ENCODE data around the gene CUL1.

The CUL1 gene

DNA sequence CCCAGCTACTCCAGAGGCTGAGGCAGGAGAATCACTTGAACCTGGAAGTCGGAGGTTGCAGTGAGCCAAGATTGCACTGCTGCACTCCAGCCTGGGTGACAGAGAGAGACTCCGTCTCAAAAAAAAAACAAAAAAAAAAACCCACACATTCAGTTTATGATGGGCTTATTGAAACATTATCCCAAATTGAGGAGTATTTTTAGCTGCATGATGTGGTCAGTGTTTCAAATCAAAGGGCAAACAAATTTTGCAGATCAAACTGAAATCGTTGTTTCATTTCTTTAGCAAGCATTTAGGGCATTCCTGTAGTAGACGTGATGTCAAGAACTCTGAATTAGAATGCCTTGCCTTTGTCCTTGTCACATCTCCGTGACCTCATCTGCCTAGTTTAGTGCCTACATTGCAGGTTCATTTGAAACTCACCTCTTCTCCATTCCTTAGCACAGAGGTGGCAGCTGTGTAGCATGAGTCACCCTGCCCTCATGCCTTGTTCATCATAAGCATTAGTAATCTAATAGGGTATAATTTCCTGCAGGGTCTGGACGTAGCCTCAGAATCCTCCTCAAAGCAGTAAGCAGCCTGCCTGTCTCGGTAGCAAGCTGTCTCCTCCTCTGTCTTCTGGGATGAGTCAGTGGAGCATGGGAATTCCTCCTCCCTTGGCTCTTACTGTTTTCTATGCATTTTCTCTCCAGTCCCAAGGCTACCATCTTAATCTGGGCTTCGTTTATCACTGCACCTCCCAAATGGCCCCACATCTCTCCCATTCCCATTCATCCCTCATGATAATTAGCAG, 73.8 kb downstream of the CUL1 start:
- peak; percentile 98 for DNase-seq

DNA sequence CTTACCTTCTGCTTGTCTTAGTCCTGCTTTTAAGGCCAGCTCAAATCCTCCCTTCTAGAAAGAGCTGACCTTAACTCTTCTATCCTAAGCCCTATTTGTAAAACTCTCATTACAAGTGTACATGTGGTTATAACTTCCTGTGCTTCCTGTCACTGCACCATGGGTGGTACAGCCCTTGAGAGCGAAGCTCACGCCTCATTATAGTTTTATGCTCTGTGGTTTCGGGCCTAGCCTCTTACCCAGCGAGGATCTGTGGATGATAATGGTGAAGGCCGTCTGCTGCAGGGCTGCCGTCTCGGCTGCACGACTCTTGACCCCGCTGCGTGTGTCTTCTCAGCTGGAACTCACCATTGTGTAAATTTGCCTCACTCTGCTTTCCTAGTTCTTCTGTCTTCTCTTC, 74.6 kb downstream of the CUL1 start:
- DNase-seq: peak; percentile 63

DNA sequence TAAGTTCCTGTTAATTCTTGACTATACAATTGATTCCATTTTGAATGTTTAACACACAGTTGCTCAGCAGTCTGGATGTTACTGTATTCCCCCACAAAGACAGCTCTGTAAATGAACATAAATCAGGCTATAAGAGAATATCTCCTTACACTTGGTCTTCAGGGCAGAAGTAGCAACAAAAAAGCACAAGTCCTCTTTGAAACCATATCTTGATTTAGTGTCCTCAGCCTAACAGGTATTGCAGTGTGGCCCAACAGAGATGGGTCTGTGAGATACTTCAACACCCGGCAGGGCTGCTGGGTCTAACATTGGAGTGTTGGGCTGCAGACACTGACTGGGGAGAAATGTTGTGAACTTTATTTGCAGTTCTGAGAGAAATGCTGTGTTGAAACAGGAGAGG, 75.8 kb downstream of the CUL1 start:
- no peak for DNase-seq

- DNase-seq: no peak
Observed at GRCh38 chr7:148782757-148783456, 84.2 kb downstream of the CUL1 start.

- no peak for DNase-seq
Observed at GRCh38 chr7:148783801-148784527, 85.3 kb downstream of the CUL1 start.

DNA sequence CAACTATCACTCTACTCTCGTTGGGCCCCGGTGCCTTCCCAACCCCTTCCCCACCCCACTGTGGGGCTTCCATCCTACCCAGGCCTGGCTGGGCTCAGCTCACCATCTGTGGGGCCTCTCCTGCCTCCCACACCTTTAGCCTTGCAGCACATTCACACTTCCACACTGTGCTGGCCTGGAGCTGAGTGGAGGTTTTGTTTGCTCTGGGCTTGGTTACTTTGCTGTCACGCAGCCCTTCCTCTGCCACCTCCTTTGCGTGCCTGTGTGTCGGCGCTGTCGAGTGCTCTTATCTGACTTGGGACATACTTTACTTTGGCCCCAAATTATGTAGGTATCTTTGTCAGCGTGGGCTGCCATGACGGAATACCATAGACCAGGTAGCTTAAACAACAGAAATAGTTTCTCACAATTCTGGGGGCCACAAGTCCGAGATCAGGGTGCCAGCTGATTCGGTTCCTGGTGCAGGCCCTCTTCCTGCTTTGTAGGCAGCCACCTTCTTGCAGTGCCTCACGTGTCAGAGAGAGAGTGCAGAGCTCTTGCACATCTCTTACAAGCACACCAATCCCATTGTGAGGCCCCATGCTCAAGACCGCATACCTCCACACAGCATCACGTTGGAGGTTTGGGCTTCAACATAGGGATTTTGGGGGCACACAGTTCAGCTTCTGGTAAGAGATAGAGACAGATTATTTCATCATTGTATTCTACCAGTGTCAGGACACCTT, 89.0 kb downstream of the CUL1 start:
- no peak for DNase-seq

DNA sequence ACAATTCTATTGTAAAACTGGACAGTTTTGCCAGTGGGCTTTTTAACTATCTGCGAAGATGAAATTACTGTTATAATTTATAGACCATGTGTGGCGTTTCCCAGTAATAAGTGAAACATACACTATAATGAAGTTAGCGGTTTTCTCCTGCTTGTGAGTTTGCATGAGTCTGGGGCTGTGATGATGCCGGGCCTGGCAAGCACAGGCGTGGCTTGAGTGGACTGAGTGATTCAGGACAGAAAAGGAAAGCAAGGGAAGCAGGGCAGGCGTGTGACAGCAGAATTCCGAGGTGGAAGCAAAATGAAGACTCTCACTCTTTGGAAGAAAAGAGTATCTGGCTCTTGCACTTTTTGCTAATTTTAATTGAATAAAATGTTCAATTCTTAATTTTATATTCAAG, 90.5 kb downstream of the CUL1 start:
- no peak for DNase-seq

- DNase-seq: no peak
Observed at GRCh38 chr7:148790131-148790726, 91.5 kb downstream of the CUL1 start.

GRCh38 chr7:148790850-148791249, 92.1 kb downstream of the CUL1 start:
- no peak for DNase-seq

GRCh38 chr7:148791546-148791945, 92.8 kb downstream of the CUL1 start:
- no peak for DNase-seq

- DNase-seq: no peak
Observed at GRCh38 chr7:148793590-148793989, 94.9 kb downstream of the CUL1 start.

DNA sequence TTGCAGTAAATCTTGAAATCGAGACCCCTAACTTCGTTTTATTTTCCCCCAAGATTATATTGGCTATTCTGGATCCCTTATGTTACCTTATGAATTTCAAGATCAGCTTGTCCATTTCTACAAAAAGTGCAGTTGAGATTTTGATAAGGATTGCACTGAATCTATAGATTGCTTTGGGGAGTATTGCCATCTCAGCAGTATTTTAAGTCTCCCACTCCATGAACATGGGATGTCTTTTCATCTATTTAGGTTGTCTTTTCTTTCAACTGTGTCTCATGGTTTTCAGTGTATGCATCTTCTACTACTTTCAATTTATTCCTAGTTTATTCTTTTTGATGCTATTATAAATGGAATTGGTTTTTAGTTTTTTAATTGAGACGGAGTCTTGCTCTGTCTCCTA, 95.8 kb downstream of the CUL1 start:
- DNase-seq: no peak

- no peak for DNase-seq
Observed at GRCh38 chr7:148796841-148797240, 98.1 kb downstream of the CUL1 start.

DNA sequence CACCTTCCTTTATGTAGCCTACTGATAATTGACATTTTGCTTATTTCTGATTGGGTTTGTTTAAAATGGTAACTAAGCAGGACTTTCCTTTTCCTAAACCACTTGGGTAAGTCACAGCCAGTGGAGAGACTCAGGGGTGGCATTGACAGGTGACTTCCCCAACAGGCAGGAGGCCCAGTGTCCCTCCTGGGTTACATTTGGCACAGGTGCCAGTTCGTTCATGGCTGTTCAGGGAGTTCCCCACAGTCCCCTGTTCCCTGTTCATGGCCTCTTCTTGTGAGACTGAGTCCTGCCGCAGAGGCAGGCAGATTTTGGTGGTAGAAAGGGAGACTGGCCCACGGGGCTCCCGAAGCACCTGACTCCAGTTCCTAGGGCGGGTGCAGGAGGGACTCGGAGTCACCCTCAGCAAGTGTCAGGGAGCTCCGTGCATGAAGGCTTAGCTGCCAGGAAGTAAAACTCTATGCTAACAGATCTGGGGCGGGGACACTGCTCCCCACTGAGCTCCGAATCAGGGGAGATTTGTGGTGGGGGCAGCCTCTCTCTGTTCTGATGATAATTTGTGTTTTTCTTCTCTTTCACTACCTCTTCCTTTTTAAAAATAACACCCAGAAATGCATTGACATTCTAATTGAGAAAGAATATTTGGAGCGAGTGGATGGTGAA, 101.3 kb downstream of the CUL1 start:
- no peak for DNase-seq

DNA sequence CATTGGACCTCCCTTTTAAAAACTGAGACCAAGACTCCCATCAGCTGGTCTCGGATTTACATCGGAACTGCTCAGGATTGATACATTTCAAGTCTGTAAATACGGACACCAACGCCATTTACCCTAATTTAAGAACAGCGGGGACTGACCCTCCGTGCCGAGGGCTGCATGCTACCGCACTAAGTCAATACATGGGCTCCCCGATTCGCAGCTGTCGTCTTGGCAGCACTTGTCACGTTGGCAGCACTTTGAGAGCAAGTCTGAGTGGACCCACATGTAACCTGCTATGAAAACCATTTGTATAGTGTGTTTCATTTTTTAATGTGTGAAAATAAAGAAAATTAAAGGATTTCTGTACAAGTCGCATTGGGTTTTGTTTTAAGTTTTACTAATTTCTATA, 102.0 kb downstream of the CUL1 start:
- DNase-seq: no peak

DNA sequence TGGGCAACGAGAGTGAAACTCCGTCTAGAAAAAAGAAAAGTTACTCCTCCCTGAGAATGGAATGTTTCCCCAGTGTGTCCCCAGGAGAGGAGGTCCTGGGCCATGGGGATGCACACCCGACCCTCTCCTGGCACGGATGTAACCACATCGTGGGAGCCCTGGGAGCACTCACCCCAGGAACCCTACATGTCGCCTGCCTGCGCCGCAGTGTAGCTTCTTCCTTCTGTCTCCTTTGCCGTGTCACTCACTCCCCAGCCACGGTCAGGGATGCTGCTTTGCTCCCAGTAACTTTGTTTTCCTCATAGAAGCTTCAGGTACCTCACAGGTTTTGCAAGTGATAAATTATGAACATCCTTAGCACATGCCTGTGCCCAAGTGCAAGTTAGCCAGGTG, 103.4 kb downstream of the CUL1 start:
- DNase-seq: no peak

DNA sequence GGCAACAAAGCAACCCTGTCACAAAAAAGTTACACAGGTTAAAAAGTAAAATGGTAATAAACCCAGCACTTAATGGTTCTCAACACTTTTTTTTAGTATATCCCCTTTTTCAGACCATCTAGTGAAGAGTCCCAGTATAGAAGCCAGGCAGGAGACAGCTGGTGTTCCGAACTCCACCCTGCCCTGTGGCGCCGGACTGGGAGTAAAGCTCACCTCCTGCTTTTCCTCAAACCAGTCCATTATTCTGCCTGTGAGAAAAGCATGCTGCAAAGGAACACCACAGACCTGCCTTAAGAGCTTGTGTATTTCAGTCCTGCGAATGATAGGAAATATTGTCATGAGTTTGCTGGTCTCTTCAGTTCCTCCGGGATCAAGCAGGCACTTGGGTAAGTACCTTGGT, 104.4 kb downstream of the CUL1 start:
- no peak for DNase-seq

DNA sequence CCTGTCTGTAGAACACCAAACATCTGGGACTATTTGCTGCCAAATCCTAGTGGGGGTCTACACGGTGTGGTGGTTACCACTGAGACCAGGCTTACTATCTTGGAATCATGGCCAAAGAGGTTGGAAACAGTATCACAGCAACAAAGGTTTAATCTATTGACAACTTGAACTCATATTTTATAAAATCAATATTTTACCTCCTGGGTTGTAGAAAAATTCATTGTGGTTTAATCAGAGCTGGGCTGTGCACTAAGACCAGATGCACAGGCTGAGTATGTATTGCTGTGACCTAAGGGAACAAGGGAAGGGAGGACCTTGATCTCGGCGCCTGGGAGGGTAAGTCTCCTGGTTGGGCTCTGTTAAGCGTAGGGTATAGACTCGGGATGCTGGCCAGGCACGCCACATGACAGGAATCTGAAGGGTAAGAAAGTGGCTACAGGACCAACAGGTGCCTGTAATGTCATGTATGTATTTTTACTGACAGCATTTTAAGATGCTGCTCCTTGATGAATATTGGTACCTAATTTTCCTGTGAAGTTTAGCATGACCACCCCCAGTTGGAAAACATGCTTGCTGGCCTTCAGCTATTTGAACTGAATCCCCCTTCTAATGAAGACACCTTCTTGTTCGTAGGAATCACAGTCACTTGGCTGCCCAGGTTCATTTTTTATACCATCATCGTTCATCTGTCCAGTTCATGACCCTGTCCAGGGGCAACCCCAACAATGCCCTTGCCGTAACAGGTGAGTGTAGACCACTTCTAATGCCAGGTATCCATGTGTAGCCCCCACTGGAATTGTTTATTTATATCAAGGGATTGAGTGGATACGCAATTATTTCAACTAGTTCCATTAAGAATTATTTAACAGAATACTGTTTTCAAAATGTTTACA, 105.9 kb downstream of the CUL1 start:
- DNase-seq: no peak

DNA sequence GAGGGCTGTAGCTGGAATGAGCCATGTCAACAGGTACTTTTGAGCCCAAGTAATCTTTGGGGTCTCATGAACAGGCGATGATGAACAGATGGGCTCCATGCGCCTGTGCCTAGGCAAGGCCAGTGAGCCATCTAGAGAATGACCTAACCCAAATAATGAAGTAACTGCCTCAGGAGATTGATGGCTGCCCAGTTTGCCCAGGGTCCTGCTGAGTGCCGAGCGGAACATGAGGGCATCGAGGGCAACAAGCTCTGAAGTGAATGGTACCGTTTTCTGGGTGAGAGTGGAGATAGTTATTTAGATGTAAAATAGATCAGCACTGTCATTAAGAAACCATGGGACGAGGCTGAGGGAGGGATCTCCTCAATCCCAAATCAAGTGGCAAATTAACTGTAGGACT, 107.5 kb downstream of the CUL1 start:
- no peak for DNase-seq

DNA sequence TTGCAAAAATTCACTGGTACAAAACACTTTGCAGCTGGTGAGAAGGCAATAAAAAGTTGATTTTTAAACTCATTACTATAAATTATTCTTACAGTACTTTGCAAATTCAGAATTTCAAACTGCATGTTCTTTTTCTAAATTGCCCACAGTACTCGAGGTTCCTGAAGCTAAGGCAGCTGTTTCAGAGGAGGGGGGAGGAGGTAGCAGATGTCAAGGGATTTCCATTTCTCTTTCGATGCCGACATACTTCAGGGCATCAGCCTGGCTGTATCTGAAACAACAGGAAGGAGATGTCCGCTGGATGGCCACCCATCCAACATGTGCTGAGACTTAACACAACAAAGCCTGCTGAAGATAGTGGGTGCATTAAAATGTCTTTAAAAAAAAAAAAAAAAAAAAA, 108.7 kb downstream of the CUL1 start:
- no peak for DNase-seq

GRCh38 chr7:148809856-148810255, 111.2 kb downstream of the CUL1 start:
- DNase-seq: peak; percentile 80

Data from islet precursor cell (in vitro differentiated cells).